NCI-H2196 (cell line): ENCODE measurements around the gene TCTA.
"Not testable (repeated sequence)": the region's sequence is repeated elsewhere in the genome, so short reads cannot be mapped to it uniquely, and the experiment has no call there.

Experiments
- DNase-seq: peaks from one replicate; lab custom pipeline; 2025; ENCODE audit not compliant: unreplicated experiment; lab: John Stamatoyannopoulos, UW

TCTA gene

GRCh38 chr3:49411968-49412631, at the start of gene TCTA, which contains the start of gene RHOA:
Gene TCTA (plus strand): TSS chr3:49412423. CDS start chr3:49412427, 4 bp downstream.
Gene RHOA (minus strand): TSS chr3:49411976. CDS start chr3:49375589, 36,387 bp downstream.
- DNase-seq = peak; percentile 93

DNA sequence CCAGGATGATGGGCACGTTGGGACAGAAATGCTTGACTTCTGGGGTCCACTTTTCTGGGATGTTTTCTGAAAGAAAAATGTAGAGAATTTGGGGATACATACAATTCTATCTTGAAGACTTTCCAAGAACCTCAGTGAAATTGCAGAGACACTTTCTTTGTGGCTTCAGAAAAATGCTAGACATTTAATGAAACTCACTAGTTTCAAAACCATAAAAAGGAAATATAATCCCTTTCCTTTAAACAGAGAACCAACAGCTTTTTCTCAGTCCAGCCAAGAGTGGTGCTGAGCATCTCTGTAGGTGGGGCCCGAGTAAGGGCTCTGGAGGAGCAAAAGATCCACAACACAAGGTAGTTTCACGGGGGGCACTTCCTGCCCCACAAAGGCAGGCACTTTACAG, 49.7 kb upstream of the TCTA start:
- DNase-seq = no peak

GRCh38 chr3:49370585-49371290, 41.5 kb upstream of the TCTA start:
- DNase-seq = no peak

- DNase-seq = no peak
Observed at GRCh38 chr3:49371946-49372345, 40.3 kb upstream of the TCTA start.

- no peak for DNase-seq
Observed at GRCh38 chr3:49377483-49377882, 34.7 kb upstream of the TCTA start.

- no peak for DNase-seq
Observed at GRCh38 chr3:49378249-49378895, 33.9 kb upstream of the TCTA start.

GRCh38 chr3:49383387-49383786, 28.8 kb upstream of the TCTA start:
- DNase-seq = no peak

DNA sequence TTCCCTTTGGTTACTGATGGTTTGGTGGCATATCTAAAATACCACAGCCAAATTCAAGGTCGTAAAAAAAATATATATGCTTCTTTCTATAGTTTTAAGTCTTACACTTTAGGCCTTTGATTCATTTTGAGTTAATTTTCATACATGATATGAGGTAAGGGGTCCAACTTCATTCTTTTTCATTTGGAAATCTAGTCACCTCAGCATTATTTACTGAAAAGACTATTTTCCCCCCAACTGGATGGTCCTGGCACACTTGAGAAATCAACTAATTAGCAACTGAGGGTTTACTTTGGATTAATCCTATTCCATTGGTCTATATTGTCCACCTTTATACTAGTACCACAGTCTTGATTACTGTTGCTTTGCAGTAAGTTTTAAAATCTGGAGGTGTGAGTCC, 26.6 kb upstream of the TCTA start:
- no peak for DNase-seq

GRCh38 chr3:49386056-49386756, 26.0 kb upstream of the TCTA start:
- no peak for DNase-seq

GRCh38 chr3:49387721-49388120, 24.5 kb upstream of the TCTA start:
- no peak for DNase-seq

GRCh38 chr3:49388289-49388820, 23.9 kb upstream of the TCTA start:
- no peak for DNase-seq

DNA sequence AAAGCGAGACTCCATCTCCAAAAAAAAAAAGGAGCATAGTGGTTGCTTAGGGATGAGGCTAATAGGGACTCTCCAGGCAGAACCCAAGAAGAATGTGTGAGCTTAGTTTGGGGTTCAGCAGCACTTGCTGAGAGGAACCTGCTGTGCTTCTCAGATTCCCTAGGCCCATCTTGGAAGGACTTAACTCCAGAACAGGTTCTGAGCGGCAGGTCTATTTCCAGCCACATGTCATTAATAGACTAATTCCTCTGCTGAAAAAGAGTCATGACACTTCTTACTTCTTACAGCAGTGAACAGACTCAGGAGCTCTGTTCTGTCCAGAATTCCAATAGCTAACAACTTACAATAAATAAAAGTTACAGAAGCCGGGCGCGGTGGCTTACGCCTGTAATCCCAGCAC, 22.9 kb upstream of the TCTA start:
- DNase-seq = no peak

- not testable (repeated sequence) for DNase-seq
Observed at GRCh38 chr3:49391310-49391709, 20.9 kb upstream of the TCTA start.

GRCh38 chr3:49397470-49397869, 14.8 kb upstream of the TCTA start:
- DNase-seq = no peak

DNA sequence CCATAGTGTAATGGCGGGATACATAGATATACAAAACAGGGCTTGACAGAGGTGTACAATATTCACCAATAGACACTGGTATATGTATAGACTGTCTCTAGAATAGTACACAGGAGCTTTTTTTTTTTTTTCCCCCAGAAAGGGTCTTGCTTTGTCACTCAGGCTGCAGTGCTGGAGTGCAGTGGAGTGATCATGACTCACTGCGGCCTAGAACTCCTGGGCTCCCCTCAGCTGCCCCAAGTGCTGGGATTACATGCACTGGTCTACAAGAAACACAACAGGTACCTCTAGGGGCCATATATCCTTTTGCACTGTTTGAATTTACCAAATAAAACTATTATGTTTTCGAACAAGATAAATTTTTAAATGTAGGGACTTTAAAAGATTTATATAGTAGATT, 12.8 kb upstream of the TCTA start:
- DNase-seq = no peak

GRCh38 chr3:49401766-49402165, 10.5 kb upstream of the TCTA start:
- DNase-seq = no peak

GRCh38 chr3:49403891-49404290, 8.3 kb upstream of the TCTA start:
- DNase-seq = no peak

GRCh38 chr3:49405570-49405969, 6.7 kb upstream of the TCTA start:
- DNase-seq = not testable (repeated sequence)

GRCh38 chr3:49406571-49407565, 5.4 kb upstream of the TCTA start:
- DNase-seq = no peak
